Trophoblast cell (in vitro differentiated cells and primary cell): Measurements from ENCODE around the gene DLG2.
"Not testable (repeated sequence)": the region's sequence is repeated elsewhere in the genome, so short reads cannot be mapped to it uniquely, and the experiment has no call there.

Source experiments
- DNase-seq, 2 donors: peaks; one replicate each; pipeline ENCODE4 v3.0.0-alpha.2; 2016
- H2AFZ ChIP-seq: 2 replicates; pipeline ENCODE4 v1.6.1; 2013; ENCODE audit warnings: low read length, moderate library complexity, mild to moderate bottlenecking; ENCODE audit not compliant: insufficient read depth, poor library complexity
- H2AK5ac ChIP-seq: 2 replicates; pipeline ENCODE4 v1.6.1; 2013; ENCODE audit warnings: mild to moderate bottlenecking, low read length
- H2BK120ac ChIP-seq: 2 replicates; pipeline ENCODE4 v1.6.1; 2013; ENCODE audit warnings: low read length, mild to moderate bottlenecking, moderate library complexity; ENCODE audit not compliant: insufficient read depth, poor library complexity
- H2BK12ac ChIP-seq: 2 replicates; pipeline ENCODE4 v1.6.1; 2013; ENCODE audit warnings: mild to moderate bottlenecking, low read length, moderate library complexity
- H2BK5ac ChIP-seq: 2 replicates; pipeline ENCODE4 v1.6.1; 2013; ENCODE audit warnings: low read length, low read depth, moderate library complexity, mild to moderate bottlenecking; ENCODE audit not compliant: poor library complexity
- H3K14ac ChIP-seq: 2 replicates; pipeline ENCODE4 v1.6.1; 2013; ENCODE audit warnings: mild to moderate bottlenecking, low read length
- H3K18ac ChIP-seq: 2 replicates; pipeline ENCODE4 v1.6.1; 2013; ENCODE audit warnings: mild to moderate bottlenecking, low read length
- H3K23ac ChIP-seq: 2 replicates; pipeline ENCODE4 v1.6.1; 2013; ENCODE audit warnings: low read length
- H3K27ac ChIP-seq: 2 replicates; pipeline ENCODE4 v1.5.1; 2013; ENCODE audit warnings: low read depth, mild to moderate bottlenecking, inconsistent platforms, low read length, moderate library complexity
- H3K27me3 ChIP-seq: 2 replicates; pipeline ENCODE4 v1.6.1; 2013; ENCODE audit warnings: inconsistent platforms, mild to moderate bottlenecking, low read length, moderate library complexity; ENCODE audit not compliant: insufficient read depth
- H3K36me3 ChIP-seq, 2 experiments: 1 replicate in 1 of 2; 2 replicates in 1 of 2; pipeline ENCODE4 v1.6.1; 2013; ENCODE audit warnings: low read length in 2 of 2, mild to moderate bottlenecking in 2 of 2, moderate library complexity in 1 of 2; ENCODE audit not compliant: insufficient read depth in 2 of 2, control insufficient read depth in 1 of 2
- H3K4ac ChIP-seq: 2 replicates; pipeline ENCODE4 v1.6.1; 2013; ENCODE audit warnings: low read depth, mild to moderate bottlenecking, low read length, moderate library complexity
- H3K4me1 ChIP-seq, 2 experiments: 1 replicate in 1 of 2; 2 replicates in 1 of 2; pipeline ENCODE4 v1.6.1; 2013; ENCODE audit warnings: low read length in 2 of 2, mild to moderate bottlenecking in 2 of 2, moderate library complexity in 1 of 2; ENCODE audit not compliant: insufficient read depth in 2 of 2, control insufficient read depth in 1 of 2
- H3K4me2 ChIP-seq: 2 replicates; pipeline ENCODE4 v1.6.1; 2013; ENCODE audit warnings: inconsistent platforms, mild to moderate bottlenecking, low read length, moderate library complexity
- H3K4me3 ChIP-seq: 2 replicates; pipeline ENCODE4 v1.5.1; 2013; ENCODE audit warnings: mild to moderate bottlenecking, low read depth, low read length, inconsistent platforms
- H3K79me1 ChIP-seq: one replicate; pipeline ENCODE4 v1.6.1; 2013; ENCODE audit warnings: low read length
- H3K79me2 ChIP-seq: 2 replicates; pipeline ENCODE4 v1.6.1; 2013; ENCODE audit warnings: low read length, mild to moderate bottlenecking; ENCODE audit not compliant: control insufficient read depth, insufficient read depth, poor library complexity
- H3K9ac ChIP-seq: 2 replicates; pipeline ENCODE4 v1.6.1; 2013; ENCODE audit warnings: mild to moderate bottlenecking, low read length
- H3K9me3 ChIP-seq: 2 replicates; pipeline ENCODE4 v1.6.1; 2013; ENCODE audit warnings: low read depth, mild to moderate bottlenecking, control low read depth, inconsistent platforms, low read length; ENCODE audit not compliant: insufficient read depth
- H4K12ac ChIP-seq: 2 replicates; pipeline ENCODE4 v1.6.1; 2013; ENCODE audit warnings: low read depth, mild to moderate bottlenecking, low read length, moderate library complexity
- H4K8ac ChIP-seq: 2 replicates; pipeline ENCODE4 v1.6.1; 2013; ENCODE audit warnings: low read depth, mild to moderate bottlenecking, low read length, moderate library complexity
- H4K91ac ChIP-seq: one replicate; pipeline ENCODE4 v1.6.1; 2013; ENCODE audit warnings: low read depth, mild to moderate bottlenecking, low read length, moderate library complexity
- WGBS: extraction: QIAGEN DNeasy Blood & Tissue Kit; methylation state at CpG from one replicate; pipeline ENCODE4 v1.1.7; 2013; ENCODE audit warnings: missing lambda C conversion rate; ENCODE audit not compliant: insufficient read length, insufficient coverage; ENCODE audit errors: extremely low coverage; 5-methylcytosine and 5-hydroxymethylcytosine counted together

DLG2 gene

DNA sequence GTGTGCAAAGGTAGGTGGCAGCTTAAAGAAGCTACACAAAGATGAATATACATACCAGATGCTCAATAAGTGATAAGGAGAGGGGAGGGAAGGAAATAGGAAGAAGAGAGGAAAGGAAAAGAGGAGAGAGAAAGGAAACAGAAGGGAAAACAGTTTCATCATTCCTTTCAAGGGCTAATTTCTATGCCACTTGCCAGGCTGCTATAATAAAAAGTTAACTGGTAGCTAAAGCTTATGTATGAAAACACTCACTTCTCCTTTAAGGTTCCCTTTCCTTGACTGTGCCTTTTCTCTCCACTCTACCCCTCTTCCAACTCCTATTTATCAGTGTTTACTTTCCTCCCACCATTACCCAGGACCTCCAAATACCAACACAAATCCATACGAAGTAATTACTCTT is 347.9 kb downstream of the DLG2 start:
- Histone ChIP-seq H3K27me3 (no peaks in the 10 kb centered on the region), H2AK5ac (no peak overlapping the region), H2BK5ac (no peak overlapping the region), H2AFZ (no peak overlapping the region), H3K4me1 (no peaks in the 10 kb centered on the region), H3K79me1 (no peaks in the 10 kb centered on the region), H4K8ac (no peak overlapping the region), H3K9me3 (no peaks in the 10 kb centered on the region), H4K12ac (no peak overlapping the region), H4K91ac (no peak overlapping the region), H3K79me2 (no peaks in the 10 kb centered on the region), H3K4me3 (no peak overlapping the region), H3K36me3 (no peaks in the 10 kb centered on the region), H3K23ac (no peak overlapping the region), H2BK12ac (no peak overlapping the region), H3K4ac (no peak overlapping the region), H3K9ac (no peak overlapping the region), H3K18ac (no peak overlapping the region), H3K27ac (no peak overlapping the region), H2BK120ac (no peak overlapping the region), H3K14ac (no peak overlapping the region), H3K4me2 (no peak overlapping the region)
- whole genome bisulfite sequencing, result 100% methylated on average over 1 of the region's 1 CpG
- DNase-seq, result no peak

DNA sequence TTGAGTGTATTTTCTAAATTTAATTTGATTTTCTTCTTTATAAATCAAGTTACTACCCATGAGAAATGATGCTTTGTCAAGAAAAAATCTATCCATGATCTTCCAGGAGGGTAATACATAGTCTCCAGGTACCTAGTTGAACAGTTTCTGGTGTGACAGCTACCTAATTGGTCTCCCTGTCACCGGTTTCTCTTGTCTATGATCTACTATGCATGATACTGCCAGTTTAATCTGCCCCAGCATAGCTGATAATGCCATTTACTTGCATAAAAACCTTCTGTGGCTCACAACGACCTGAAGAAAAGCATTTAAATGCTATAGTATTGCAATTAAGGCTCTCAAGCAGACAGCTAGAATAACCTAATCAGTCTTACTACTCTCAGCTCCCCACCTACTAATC is 349.5 kb downstream of the DLG2 start:
- Histone ChIP-seq H4K12ac (no peak overlapping the region), H2AK5ac (no peak overlapping the region), H3K79me2 (no peaks in the 10 kb centered on the region), H2BK12ac (no peak overlapping the region), H3K9me3 (no peaks in the 10 kb centered on the region), H4K8ac (no peak overlapping the region), H3K4ac (no peak overlapping the region), H3K23ac (no peak overlapping the region), H3K14ac (no peak overlapping the region), H3K4me2 (no peak overlapping the region), H4K91ac (no peak overlapping the region), H3K4me3 (no peak overlapping the region), H2AFZ (no peak overlapping the region), H3K79me1 (no peaks in the 10 kb centered on the region), H3K36me3 (no peaks in the 10 kb centered on the region), H3K27ac (no peak overlapping the region), H3K27me3 (no peaks in the 10 kb centered on the region), H2BK120ac (no peak overlapping the region), H3K4me1 (no peaks in the 10 kb centered on the region), H3K9ac (no peak overlapping the region), H2BK5ac (no peak overlapping the region), H3K18ac (no peak overlapping the region)
- DNase-seq, result no peak
- WGBS, result no CpG with 5 or more reads among the region's 2 CpGs

DNA sequence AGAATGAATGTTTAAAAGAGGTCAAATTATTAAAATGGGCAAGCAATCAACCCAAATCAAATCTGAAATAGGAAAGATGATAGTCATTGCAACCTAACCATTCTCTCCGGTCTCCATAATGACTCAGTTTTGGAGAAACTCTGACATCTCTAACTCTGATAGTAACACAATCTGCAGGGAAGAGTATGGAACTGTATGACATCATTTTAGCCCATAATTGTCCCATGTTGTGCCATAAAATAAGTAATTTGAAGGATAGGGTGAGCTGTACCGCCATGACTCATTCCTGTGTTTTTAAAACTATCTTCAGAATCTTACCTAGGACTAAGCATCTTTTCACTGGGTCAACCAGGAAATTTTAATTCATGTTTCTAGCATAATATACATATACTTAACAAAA is 350.8 kb downstream of the DLG2 start:
- Histone ChIP-seq H2BK120ac (no peak overlapping the region), H2AK5ac (no peak overlapping the region), H3K79me1 (no peaks in the 10 kb centered on the region), H2AFZ (no peak overlapping the region), H3K4me2 (no peak overlapping the region), H2BK12ac (no peak overlapping the region), H3K4me1 (no peaks in the 10 kb centered on the region), H3K9me3 (peaks cover 2% of the 10 kb centered on the region), H3K18ac (no peak overlapping the region), H3K23ac (no peak overlapping the region), H3K36me3 (no peaks in the 10 kb centered on the region), H3K14ac (no peak overlapping the region), H3K27me3 (no peaks in the 10 kb centered on the region), H3K27ac (no peak overlapping the region), H4K8ac (no peak overlapping the region), H3K4ac (no peak overlapping the region), H3K79me2 (no peaks in the 10 kb centered on the region), H4K91ac (no peak overlapping the region), H3K4me3 (no peak overlapping the region), H3K9ac (no peak overlapping the region), H2BK5ac (no peak overlapping the region), H4K12ac (no peak overlapping the region)
- no peak for DNase-seq
- WGBS, result no CpG with 5 or more reads among the region's 2 CpGs

DNA sequence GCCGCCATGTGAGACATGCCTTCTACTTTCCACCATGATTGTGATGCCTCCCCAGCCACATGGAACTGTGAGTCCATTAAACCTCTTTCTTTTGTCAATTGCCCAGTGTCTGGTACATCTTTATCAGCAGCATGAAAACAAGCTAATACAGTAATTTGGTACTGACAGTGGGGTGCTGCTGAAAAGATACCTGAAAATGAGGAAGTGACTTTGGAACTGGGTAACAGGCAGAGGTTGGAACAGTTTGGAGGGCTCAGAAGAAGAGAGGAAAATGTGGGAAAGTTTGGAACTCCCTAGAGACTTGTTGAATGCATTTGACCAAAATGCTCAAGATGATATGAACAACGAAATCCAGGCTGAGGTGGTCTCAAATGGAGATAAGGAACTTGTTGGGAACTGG is 356.8 kb downstream of the DLG2 start:
- H3K79me1 ChIP-seq, H4K12ac ChIP-seq, H3K14ac ChIP-seq, H3K27me3 ChIP-seq, H3K9me3 ChIP-seq, H3K23ac ChIP-seq, DNase-seq, H2BK12ac ChIP-seq, H3K4me1 ChIP-seq, H2AK5ac ChIP-seq, H3K4me2 ChIP-seq, H3K18ac ChIP-seq, H3K27ac ChIP-seq, H3K4ac ChIP-seq, H3K9ac ChIP-seq, H3K4me3 ChIP-seq, H2AFZ ChIP-seq, H2BK120ac ChIP-seq, H3K36me3 ChIP-seq, H3K79me2 ChIP-seq, H2BK5ac ChIP-seq, H4K91ac ChIP-seq, H4K8ac ChIP-seq: not testable (repeated sequence)
- WGBS, result no CpG with 5 or more reads among the region's 2 CpGs

DNA sequence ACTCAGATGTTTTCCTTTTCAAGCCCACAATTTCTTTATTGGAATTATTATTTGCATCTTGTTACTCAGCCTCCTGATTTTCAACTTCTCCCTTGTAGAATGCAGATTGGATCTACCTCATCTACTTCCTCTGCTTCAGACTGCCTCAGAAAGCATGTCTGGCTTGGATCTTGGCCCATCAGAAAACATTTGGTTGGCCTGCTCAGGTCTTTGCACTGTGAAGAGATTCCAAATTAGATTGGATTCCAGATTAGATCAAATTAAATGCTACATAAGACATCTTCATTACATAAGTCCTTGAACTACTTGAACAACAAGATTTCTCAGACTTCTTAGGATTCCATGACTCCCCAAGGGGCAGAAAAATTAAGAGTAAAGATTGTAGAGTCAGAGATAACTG is 358.0 kb downstream of the DLG2 start:
- H3K9me3 ChIP-seq, result peaks cover 5% of the 10 kb centered on the region
- no peak overlapping the region for H3K9ac ChIP-seq
- H3K27me3 ChIP-seq, result no peaks in the 10 kb centered on the region
- H3K4ac ChIP-seq, result no peak overlapping the region
- no peak overlapping the region for H2BK12ac ChIP-seq
- H3K4me3 ChIP-seq, result no peak overlapping the region
- H4K12ac ChIP-seq, result no peak overlapping the region
- no peak overlapping the region for H4K91ac ChIP-seq
- no peaks in the 10 kb centered on the region for H3K4me1 ChIP-seq
- H2BK5ac ChIP-seq, result no peak overlapping the region
- no peak overlapping the region for H3K4me2 ChIP-seq
- H3K36me3 ChIP-seq, result no peaks in the 10 kb centered on the region
- no peaks in the 10 kb centered on the region for H3K79me1 ChIP-seq
- no peak overlapping the region for H2BK120ac ChIP-seq
- no peak for DNase-seq
- H2AFZ ChIP-seq, result no peak overlapping the region
- H4K8ac ChIP-seq, result no peak overlapping the region
- H3K23ac ChIP-seq, result no peak overlapping the region
- H3K79me2 ChIP-seq, result no peaks in the 10 kb centered on the region
- H3K18ac ChIP-seq, result no peak overlapping the region
- no peak overlapping the region for H3K27ac ChIP-seq
- H2AK5ac ChIP-seq, result no peak overlapping the region
- H3K14ac ChIP-seq, result no peak overlapping the region
